IMR-90 (cell line): Measurements from ENCODE around the gene KRT9. TPM values are rescaled to one million over a fixed set of nuclear protein-coding genes. Genes with fewer than 3 reads are reported as not detected.
A peak's percentile ranks its signal among the peaks of the same experiment; 100 is the strongest.

Source experiments
- ATAC-seq: fragments of 200-7000 bp; cut with Tn5 transposase; 2 replicates; pipeline ENCODE4 v1.9.1; 2020; ENCODE audit warnings: low read depth, mild to moderate bottlenecking, moderate library complexity
- BruUV-seq: library from RNA; stranded (reverse); fragments of 400-500 nt; replicated peaks from 2 replicates; lab custom pipeline; 2021; lab: Mats Ljungman, UMichigan
- CTCF ChIA-PET: fragments of 300-600 bp; formaldehyde crosslinking; extraction: SDS; loops from one replicate; lab custom pipeline; 2021; ENCODE audit warnings: antibody characterized with exemption; lab: Yijun Ruan, JAX
- POLR2A ChIA-PET: fragments of 300-600 bp; sonication (Branson Sonifier 250); formaldehyde crosslinking; loops from one replicate; lab custom pipeline; 2022; ENCODE audit warnings: antibody characterized with exemption; ENCODE audit not compliant: unreplicated experiment; lab: Charles Lee
- DNase-seq: peaks from one replicate; pipeline ENCODE4 v3.0.0; 2013
- H2AFZ ChIP-seq: replicated peaks from 2 replicates; pipeline ENCODE3; 2013; ENCODE audit warnings: low read length, mild to moderate bottlenecking; ENCODE audit not compliant: poor library complexity
- H2AK5ac ChIP-seq: 2 replicates; pipeline ENCODE4 v1.6.1; 2013; ENCODE audit warnings: low read depth, low read length, inconsistent platforms
- H2AK9ac ChIP-seq: replicated peaks from 2 replicates; pipeline ENCODE3; 2013; ENCODE audit warnings: mild to moderate bottlenecking, low read depth, low read length, moderate library complexity; ENCODE audit not compliant: poor library complexity
- H2BK120ac ChIP-seq: 2 replicates; pipeline ENCODE4 v1.6.1; 2013; ENCODE audit warnings: low read depth, low read length, inconsistent platforms
- H2BK15ac ChIP-seq: 3 replicates; pipeline ENCODE4 v1.6.1; 2013; ENCODE audit warnings: low read depth, low read length, inconsistent platforms
- H2BK20ac ChIP-seq: 2 replicates; pipeline ENCODE4 v1.6.1; 2013; ENCODE audit warnings: low read depth, mild to moderate bottlenecking, inconsistent platforms, low read length, moderate library complexity
- H2BK5ac ChIP-seq: 2 replicates; pipeline ENCODE4 v1.6.1; 2013; ENCODE audit warnings: mild to moderate bottlenecking, low read depth, low read length, inconsistent platforms; ENCODE audit not compliant: poor library complexity, severe bottlenecking
- H3K14ac ChIP-seq: replicated peaks from 2 replicates; pipeline ENCODE4 v1.6.1; 2013; ENCODE audit warnings: low read depth, low read length, inconsistent platforms
- H3K18ac ChIP-seq: 2 replicates; pipeline ENCODE4 v1.6.1; 2013; ENCODE audit warnings: low read depth, low read length, control low read depth
- H3K23ac ChIP-seq: 2 replicates; pipeline ENCODE4 v1.6.1; 2013; ENCODE audit warnings: low read depth, low read length, inconsistent platforms
- H3K27ac ChIP-seq: 2 replicates; pipeline ENCODE4 v1.5.1; 2013; ENCODE audit warnings: mild to moderate bottlenecking, control low read depth, low read length; ENCODE audit not compliant: insufficient read depth
- H3K27me3 ChIP-seq: 2 replicates; pipeline ENCODE4 v1.6.1; 2013; ENCODE audit warnings: low read length; ENCODE audit not compliant: control insufficient read depth, insufficient read depth
- H3K36me3 ChIP-seq: 2 replicates; pipeline ENCODE4 v1.6.1; 2013; ENCODE audit warnings: low read length, mixed read lengths; ENCODE audit not compliant: control insufficient read depth, insufficient read depth
- H3K4ac ChIP-seq: 2 replicates; pipeline ENCODE4 v1.6.1; 2013; ENCODE audit warnings: low read depth, low read length, inconsistent platforms
- H3K4me1 ChIP-seq: 2 replicates; pipeline ENCODE4 v1.6.1; 2013; ENCODE audit warnings: low read length, mixed read lengths; ENCODE audit not compliant: control insufficient read depth, insufficient read depth
- H3K4me2 ChIP-seq: 2 replicates; pipeline ENCODE4 v1.6.1; 2013; ENCODE audit warnings: low read depth, mild to moderate bottlenecking, control low read depth, low read length, moderate library complexity
- H3K4me3 ChIP-seq: 2 replicates; pipeline ENCODE4 v1.5.1; 2013; ENCODE audit warnings: low read depth, mild to moderate bottlenecking, control low read depth, low read length, moderate library complexity; ENCODE audit not compliant: insufficient read depth
- H3K56ac ChIP-seq: 2 replicates; pipeline ENCODE4 v1.6.1; 2013; ENCODE audit warnings: low read length, inconsistent platforms; ENCODE audit not compliant: insufficient read depth; ENCODE audit errors: extremely low read depth
- H3K79me1 ChIP-seq, 2 experiments: 2 replicates each; pipeline ENCODE4 v1.6.1; 2013; ENCODE audit warnings: low read length in 2 of 2, inconsistent platforms in 1 of 2, low read depth in 1 of 2
- H3K9ac ChIP-seq: 2 replicates; pipeline ENCODE4 v1.6.1; 2013; ENCODE audit warnings: low read depth, low read length, control low read depth
- H3K9me1 ChIP-seq: 2 replicates; pipeline ENCODE4 v1.6.1; 2013; ENCODE audit warnings: low read length, inconsistent platforms; ENCODE audit not compliant: insufficient read depth
- H3K9me3 ChIP-seq: 2 replicates; pipeline ENCODE4 v1.6.1; 2013; ENCODE audit warnings: low read length; ENCODE audit not compliant: control insufficient read depth, insufficient read depth
- H4K20me1 ChIP-seq: 2 replicates; pipeline ENCODE4 v1.6.1; 2013; ENCODE audit warnings: low read length, inconsistent platforms; ENCODE audit not compliant: insufficient read depth
- H4K5ac ChIP-seq: 2 replicates; pipeline ENCODE4 v1.6.1; 2013; ENCODE audit warnings: mild to moderate bottlenecking, low read depth, low read length, control low read depth
- H4K8ac ChIP-seq, 2 experiments: 2 replicates each; pipeline ENCODE4 v1.6.1; 2013; ENCODE audit warnings: low read depth in 2 of 2, low read length in 2 of 2, control low read depth in 1 of 2, inconsistent platforms in 1 of 2
- H4K91ac ChIP-seq: 2 replicates; pipeline ENCODE4 v1.6.1; 2013; ENCODE audit warnings: low read depth, low read length, inconsistent platforms; ENCODE audit not compliant: insufficient read depth
- CEBPB ChIP-seq: IDR thresholded peaks from 2 replicates; pipeline ENCODE4 v1.6.1; 2012; ENCODE audit warnings: low read depth, low read length, improper control_type of control experiment
- NFE2L2 ChIP-seq: fragments of 150-350 bp; IDR thresholded peaks from 2 replicates; pipeline ENCODE4 v1.6.1; 2016; ENCODE audit warnings: low read depth, mild to moderate bottlenecking, low read length
- RAD21 ChIP-seq: IDR thresholded peaks from 2 replicates; pipeline ENCODE4 v1.6.1; 2012; ENCODE audit warnings: low read length, improper control_type of control experiment
- RFX5 ChIP-seq: IDR thresholded peaks from 2 replicates; pipeline ENCODE4 v1.8.0; 2012; ENCODE audit warnings: low read depth, mild to moderate bottlenecking, low read length, moderate library complexity
- SMC3 ChIP-seq: fragments of 150-350 bp; IDR thresholded peaks from 2 replicates; pipeline ENCODE4 v1.6.1; 2016; ENCODE audit warnings: low read depth, mild to moderate bottlenecking, antibody characterized with exemption, low read length, moderate library complexity
- WGBS, 2 experiments: methylation state at CpG; one replicate each; pipeline versions ENCODE4 v1.1.5 to v1.1.7; 2013; ENCODE audit warnings: missing lambda C conversion rate in 2 of 2; ENCODE audit not compliant: insufficient read length in 1 of 2; ENCODE audit errors: extremely low coverage in 2 of 2; 5-methylcytosine and 5-hydroxymethylcytosine counted together
- dilution Hi-C: fragments of 300-500 bp; cut with HindIII; formaldehyde crosslinking; loops from one replicate; pipeline ENCODE4 v1.14.3; 2018; ENCODE audit warnings: low sequenced_read_pairs; ENCODE audit not compliant: unreplicated experiment
- in situ Hi-C: fragments of 300-500 bp; cut with MboI; formaldehyde crosslinking; loops from 3 replicates; pipeline ENCODE4 v1.14.3; 2019; ENCODE audit warnings: low sequenced_read_pairs, inconsistent platforms, mixed read lengths
- intact Hi-C: fragments of 100-400 bp; cut with micrococcal nuclease; formaldehyde crosslinking; loops from 2 replicates; pipeline ENCODE4 v1.10.0; 2022
- polyA plus RNA-seq, 3 experiments: library from polyadenylated mRNA; depleted of rRNA; stranded (reverse); fragments of >200 nt; gene quantifications; 2 replicates each; pipeline ENCODE4 v1.2.3, GENCODE V29; 2012; ENCODE audit warnings: low replicate concordance in 1 of 3
- total RNA-seq: library from RNA; depleted of rRNA; stranded (reverse); fragments of >200 nt; gene quantifications from 2 replicates; pipeline ENCODE4 v1.2.3, GENCODE V29; 2012
- TF ChIP-seq, protein P1 (sequence below): fragments of 150-350 bp; IDR thresholded peaks from 2 replicates; pipeline ENCODE4 v1.6.1; 2017; ENCODE audit warnings: mild to moderate bottlenecking, antibody characterized with exemption, low read length, low read depth
- TF ChIP-seq, protein P2 (sequence below): conservative IDR thresholded peaks from 2 replicates; pipeline ENCODE4 v1.5.1; 2012; ENCODE audit warnings: mild to moderate bottlenecking, low read depth, low read length, improper control_type of control experiment
- TF ChIP-seq, protein P3 (sequence below): fragments of 150-350 bp; IDR thresholded peaks from 2 replicates; pipeline ENCODE4 v1.6.1; 2016; ENCODE audit warnings: low read depth, mild to moderate bottlenecking, low read length, moderate library complexity, borderline replicate concordance

The KRT9 gene
- total and polyA plus RNA-seq, 2 of the 4 experiments (the other 2 are of a cell fraction), result not detected

DNA sequence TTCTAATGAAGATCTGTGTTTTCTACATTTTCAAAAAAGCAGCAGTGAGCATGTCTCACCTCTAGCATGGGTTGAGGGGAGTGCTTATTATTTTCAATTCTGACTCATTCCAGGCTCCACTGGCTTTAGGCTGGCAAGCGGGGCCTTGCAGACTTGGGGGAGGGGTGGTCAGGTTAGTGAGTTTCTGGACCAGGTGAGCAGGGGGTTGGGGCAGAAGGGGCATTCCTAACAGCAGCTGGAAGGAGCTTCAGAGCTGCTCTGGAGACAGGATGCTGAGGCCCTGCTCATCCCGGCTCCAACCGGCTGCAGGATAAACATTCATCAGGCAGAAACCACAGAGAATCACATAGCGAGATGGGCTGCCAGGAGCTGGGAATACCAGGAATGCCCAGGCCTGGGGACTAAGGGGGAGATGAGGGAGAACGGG lies 33.3 kb downstream of the KRT9 start:
- Histone ChIP-seq H4K20me1 (no peaks in the 10 kb centered on the region), H3K18ac (peak overlapping the region; percentile 62), H3K14ac (peak overlapping the region; percentile 64), H2AK9ac (peak overlapping the region; percentile 81), H2BK15ac (peak overlapping the region; percentile 67; the same call in 2 of the 3 replicates), H2AK5ac (peak overlapping the region; percentile 94), H3K27me3 (no peaks in the 10 kb centered on the region), H2BK20ac (peak overlapping the region; percentile 87), H3K56ac (peak overlapping the region; percentile 45; the same call in 1 of the 2 replicates), H3K9me3 (no peaks in the 10 kb centered on the region), H3K4me3 (no peak overlapping the region), H3K23ac (peak overlapping the region; percentile 60; the same call in 1 of the 2 replicates), H2BK120ac (peak overlapping the region; percentile 84), H3K9ac (no peak overlapping the region), H3K79me1 (no peaks in the 10 kb centered on the region), H3K4me1 (peaks cover 16% of the 10 kb centered on the region), H2AFZ (peak overlapping the region; percentile 81), H3K4me2 (peak overlapping the region; percentile 8; the same call in 1 of the 2 replicates), H3K9me1 (peaks cover 11% of the 10 kb centered on the region), H2BK5ac (peak overlapping the region; percentile 85), H4K5ac (peak overlapping the region; percentile 45; the same call in 1 of the 2 replicates), H4K8ac (peak overlapping the region; percentile 62 to 75; a peak in 3 of 4 replicates), H4K91ac (peak overlapping the region; percentile 93), H3K27ac (peak overlapping the region; percentile 21), H3K4ac (peak overlapping the region; percentile 83), H3K36me3 (no peaks in the 10 kb centered on the region)
- POLR2A ChIA-PET, result no interaction called here
- intact Hi-C loops, result no loop called here
- ATAC-seq (peak; percentile 88), DNase-seq (peak; percentile 59)
- TF ChIP-seq, protein P1, sequence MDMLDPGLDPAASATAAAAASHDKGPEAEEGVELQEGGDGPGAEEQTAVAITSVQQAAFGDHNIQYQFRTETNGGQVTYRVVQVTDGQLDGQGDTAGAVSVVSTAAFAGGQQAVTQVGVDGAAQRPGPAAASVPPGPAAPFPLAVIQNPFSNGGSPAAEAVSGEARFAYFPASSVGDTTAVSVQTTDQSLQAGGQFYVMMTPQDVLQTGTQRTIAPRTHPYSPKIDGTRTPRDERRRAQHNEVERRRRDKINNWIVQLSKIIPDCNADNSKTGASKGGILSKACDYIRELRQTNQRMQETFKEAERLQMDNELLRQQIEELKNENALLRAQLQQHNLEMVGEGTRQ, result no peak
- TF ChIP-seq RFX5 (no peak), RAD21 (no peak), SMC3 (no peak), CEBPB (no peak), NFE2L2 (no peak)
- TF ChIP-seq, protein P2, sequence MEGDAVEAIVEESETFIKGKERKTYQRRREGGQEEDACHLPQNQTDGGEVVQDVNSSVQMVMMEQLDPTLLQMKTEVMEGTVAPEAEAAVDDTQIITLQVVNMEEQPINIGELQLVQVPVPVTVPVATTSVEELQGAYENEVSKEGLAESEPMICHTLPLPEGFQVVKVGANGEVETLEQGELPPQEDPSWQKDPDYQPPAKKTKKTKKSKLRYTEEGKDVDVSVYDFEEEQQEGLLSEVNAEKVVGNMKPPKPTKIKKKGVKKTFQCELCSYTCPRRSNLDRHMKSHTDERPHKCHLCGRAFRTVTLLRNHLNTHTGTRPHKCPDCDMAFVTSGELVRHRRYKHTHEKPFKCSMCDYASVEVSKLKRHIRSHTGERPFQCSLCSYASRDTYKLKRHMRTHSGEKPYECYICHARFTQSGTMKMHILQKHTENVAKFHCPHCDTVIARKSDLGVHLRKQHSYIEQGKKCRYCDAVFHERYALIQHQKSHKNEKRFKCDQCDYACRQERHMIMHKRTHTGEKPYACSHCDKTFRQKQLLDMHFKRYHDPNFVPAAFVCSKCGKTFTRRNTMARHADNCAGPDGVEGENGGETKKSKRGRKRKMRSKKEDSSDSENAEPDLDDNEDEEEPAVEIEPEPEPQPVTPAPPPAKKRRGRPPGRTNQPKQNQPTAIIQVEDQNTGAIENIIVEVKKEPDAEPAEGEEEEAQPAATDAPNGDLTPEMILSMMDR, result no peak
- TF ChIP-seq, protein P3, sequence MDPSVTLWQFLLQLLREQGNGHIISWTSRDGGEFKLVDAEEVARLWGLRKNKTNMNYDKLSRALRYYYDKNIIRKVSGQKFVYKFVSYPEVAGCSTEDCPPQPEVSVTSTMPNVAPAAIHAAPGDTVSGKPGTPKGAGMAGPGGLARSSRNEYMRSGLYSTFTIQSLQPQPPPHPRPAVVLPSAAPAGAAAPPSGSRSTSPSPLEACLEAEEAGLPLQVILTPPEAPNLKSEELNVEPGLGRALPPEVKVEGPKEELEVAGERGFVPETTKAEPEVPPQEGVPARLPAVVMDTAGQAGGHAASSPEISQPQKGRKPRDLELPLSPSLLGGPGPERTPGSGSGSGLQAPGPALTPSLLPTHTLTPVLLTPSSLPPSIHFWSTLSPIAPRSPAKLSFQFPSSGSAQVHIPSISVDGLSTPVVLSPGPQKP, result no peak
- in situ Hi-C loops, result no loop called here
- BruUV-seq, result no TSS peak
- dilution Hi-C loops, result no loop called here
- CTCF ChIA-PET, result interaction anchor here (1.6 kb wide), 1 partner anchor 10 kb away, joined by 7 read pairs; no protein-coding TSS in a partner anchor
- no CpG with 5 or more reads among the region's 5 CpGs for WGBS, 2 experiments
